Daoy (cell line): ENCODE results near the gene CNPY4. TPM values are rescaled to one million over a fixed set of nuclear protein-coding genes. Genes with fewer than 3 reads are reported as not detected.
"Not testable (repeated sequence)": the region's sequence is repeated elsewhere in the genome, so short reads cannot be mapped to it uniquely, and the experiment has no call there.

Experiments
- DNase-seq: peaks from one replicate; pipeline ENCODE4 v3.0.0-alpha.2; 2015; ENCODE audit warnings: low read depth
- total RNA-seq: library from RNA; depleted of rRNA; stranded (reverse); fragments of >200 nt; shearing (Covaris generic); gene quantifications from 2 replicates; pipeline ENCODE4 v1.2.3, GENCODE V29; 2014

CNPY4 gene
- total RNA-seq, 1 experiment from 2014 or later, result 16.0 TPM

GRCh38 chr7:100119970-100120732, 717 bp downstream of the CNPY4 start:
- DNase-seq, result peak; percentile 73

DNA sequence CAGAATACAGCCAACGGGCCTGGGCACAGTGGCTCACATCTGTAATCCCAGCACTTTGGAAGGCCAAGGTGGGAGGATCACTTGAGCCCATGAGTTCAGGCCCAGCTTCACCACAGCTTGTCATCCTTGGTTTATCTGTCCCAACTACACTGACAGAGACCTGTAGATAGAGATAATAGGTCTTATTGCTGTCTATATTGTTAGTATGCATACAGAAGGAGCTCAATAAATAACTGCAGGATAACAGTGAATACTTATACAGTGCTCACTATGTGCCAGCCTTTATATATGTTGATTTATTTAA, 1.3 kb downstream of the CNPY4 start:
- DNase-seq, result no peak

- no peak for DNase-seq
Observed at GRCh38 chr7:100122067-100122466, 2.6 kb downstream of the CNPY4 start.

DNA sequence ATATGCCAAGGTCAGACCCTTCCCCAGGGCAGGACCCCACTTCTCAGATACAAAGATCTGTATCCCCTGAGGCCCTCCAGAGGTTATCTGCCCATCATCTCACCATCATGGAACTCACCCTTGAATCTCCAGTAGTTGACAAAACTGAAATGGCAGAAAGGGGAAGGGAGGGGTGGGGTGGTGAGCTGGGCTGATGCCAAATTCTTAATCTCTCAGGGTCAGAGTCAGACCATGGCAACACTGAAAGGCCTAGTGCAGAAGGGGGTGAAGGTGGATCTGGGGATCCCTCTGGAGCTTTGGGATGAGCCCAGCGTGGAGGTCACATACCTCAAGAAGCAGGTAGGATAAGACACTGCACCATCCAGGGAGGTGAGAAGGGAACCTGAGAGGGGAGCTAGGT, 3.1 kb downstream of the CNPY4 start:
- no peak for DNase-seq

- DNase-seq, result no peak
Observed at GRCh38 chr7:100124301-100125230, 5.1 kb downstream of the CNPY4 start.

DNA sequence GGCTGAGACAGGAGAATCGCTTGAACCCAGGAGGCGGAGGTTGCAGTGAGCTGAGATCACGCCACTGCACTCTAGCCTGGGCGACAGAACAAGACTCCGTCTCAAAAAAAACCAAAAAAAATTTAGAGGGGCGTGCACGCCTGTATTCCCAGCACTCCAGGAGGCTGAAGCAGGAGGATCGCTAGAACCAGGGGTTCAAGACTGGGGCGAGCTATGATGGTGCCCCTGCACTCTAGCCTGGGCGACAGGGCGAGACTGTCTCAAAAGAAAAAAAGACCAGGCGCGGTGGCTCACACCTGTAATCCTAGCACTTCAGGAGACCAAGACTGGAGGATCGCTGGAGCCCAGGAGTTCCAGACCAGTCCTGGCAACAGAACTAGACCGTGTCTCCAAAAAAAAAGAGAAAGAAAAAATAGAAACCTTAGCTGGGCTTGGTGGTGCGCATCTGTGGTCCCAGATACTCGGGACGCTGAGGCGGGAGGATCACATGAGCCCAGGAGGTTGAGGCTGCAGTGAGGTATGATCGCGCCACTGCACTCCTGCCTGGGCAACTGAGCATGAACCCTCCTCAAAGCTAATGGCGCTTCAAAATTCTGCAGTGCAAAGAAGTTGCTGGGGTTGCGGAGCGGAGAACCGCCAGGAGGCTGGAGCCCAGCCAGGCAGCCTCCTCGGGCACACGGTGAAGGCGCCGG, 7.0 kb downstream of the CNPY4 start:
- no peak for DNase-seq

DNA sequence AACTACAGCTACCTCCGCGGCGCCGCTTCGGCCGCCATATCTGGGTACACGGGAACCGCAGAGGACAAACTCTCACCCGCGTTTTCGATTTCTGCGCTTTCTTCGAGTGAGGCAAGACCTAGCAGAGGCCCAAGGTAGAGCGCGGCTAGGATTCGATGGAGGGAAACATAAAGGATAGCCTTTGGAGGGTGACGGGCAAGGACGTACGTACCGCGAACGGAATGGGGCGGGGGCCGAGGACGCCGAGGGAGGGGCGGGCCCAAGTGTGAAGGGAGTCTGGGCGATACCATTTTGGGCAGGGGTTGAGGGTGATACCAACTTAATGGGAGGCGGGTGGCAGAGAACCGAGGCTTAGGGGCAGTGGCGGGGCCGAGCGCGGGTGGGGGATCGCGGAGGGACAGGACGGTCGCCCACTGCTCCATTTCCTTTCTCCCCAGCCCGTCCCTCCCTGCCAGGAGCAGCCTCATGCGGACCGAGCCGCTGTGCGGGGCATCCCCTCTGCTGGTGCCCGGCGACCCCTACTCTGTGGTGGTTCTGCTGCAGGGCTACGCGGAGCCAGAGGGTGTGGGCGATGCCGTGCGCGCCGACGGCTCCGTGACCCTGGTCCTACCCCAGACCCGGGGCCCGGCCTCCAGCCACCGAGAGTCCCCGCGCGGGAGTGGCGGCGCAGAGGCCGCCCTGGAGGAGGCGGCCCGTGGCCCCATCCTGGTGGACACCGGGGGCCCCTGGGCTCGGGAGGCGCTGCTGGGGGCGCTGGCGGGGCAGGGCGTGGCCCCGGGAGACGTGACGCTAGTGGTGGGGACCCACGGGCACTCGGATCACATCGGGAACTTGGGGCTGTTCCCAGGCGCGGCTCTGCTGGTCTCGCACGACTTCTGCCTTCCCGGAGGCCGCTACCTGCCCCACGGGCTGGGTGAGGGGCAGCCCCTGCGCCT, 7.8 kb downstream of the CNPY4 start, which contains the start of gene MBLAC1:
MBLAC1 (plus strand) TSS at position 37 of the 935 bp plus-strand sequence; CDS start at position 466, 429 bp downstream.
- DNase-seq, result peak; percentile 97

- DNase-seq, result peak; percentile 58
Observed at GRCh38 chr7:100127866-100128636, 8.6 kb downstream of the CNPY4 start.

DNA sequence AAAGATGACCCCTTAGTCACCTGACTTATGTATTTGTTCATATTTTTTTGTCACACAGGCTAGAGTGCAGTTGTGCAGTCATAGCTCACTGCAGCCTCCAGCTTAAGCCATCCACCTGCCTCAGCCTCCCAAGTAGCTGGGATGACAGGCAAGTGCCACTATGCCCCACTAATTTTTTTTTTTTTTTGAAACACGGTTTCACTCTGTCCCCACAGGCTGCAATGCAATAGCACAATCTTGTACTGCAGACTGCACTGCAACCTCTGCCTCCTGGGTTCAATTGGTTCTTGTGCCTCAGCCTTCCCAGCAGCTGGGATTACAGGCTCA, 9.2 kb downstream of the CNPY4 start:
- no peak for DNase-seq

GRCh38 chr7:100130220-100130607, 10.8 kb downstream of the CNPY4 start:
- not testable (repeated sequence) for DNase-seq

- DNase-seq, result peak; percentile 88
Observed at GRCh38 chr7:100130608-100131453, 11.4 kb downstream of the CNPY4 start.

DNA sequence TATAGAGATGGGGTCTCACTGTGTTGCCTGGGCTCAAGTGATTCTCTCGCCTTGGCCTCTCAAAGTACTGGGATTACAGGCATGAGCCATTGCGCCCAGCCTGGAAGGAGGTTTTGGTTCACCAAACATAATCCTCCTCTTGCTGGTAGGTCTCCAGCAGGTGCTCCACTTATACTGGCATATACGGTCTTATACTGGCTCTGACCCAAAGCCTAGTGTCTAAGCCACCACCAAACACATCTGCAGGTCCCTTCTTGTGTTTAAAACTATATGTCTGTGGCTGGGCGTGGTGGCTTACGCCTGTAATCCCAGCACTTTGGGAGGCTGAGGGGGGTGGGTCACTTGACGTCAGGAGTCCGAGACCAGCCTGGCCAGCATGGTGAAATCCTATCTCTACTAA, 12.7 kb downstream of the CNPY4 start:
- no peak for DNase-seq

- DNase-seq, result peak; percentile 88
Observed at GRCh38 chr7:100132697-100133151, 13.3 kb downstream of the CNPY4 start.

DNA sequence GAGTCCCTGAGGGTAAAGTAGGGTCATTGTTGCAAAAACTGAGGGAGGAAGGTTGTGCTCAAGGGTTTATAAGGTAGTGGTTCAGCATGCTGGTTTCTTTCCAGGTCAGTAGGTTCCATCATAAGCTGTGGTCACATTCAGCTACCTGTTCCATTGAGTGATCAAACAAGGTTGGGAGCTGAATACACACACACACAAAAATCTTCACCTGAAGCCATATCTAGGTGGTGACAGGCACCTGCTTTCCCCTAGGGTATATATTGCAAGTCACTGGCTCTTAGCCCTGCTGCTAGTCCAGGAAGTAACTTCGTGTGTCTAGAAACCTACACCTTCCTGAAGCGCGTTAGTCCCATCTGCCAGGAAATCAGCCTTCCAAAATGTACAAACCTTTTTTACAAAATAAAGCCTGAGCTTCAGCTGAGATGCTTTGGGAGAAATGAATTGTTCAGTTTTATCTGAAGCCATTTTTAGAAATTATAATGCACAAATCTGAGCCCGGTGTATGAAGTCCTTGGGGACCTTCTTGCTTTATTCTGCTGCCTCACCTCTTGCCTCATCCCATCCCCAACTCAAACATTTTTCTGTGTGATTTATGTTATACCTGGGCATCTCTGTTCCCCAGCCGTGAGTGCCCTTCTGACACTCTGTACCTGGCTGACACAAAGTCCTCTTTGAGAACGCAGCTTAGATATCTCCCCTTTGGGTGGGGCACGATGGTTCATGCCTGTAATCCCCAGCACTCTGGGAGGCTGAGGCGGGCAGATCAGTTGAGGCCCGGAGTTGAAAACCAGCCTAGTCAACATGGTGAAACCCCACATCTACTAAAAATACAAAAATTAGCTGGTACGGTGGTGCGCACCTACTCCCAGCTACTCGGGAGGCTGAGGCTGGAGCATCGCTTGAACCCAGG, 18.7 kb downstream of the CNPY4 start:
- no peak for DNase-seq

GRCh38 chr7:100141555-100141949, 22.1 kb downstream of the CNPY4 start:
- DNase-seq, result no peak

GRCh38 chr7:100142461-100142860, 23.0 kb downstream of the CNPY4 start:
- no peak for DNase-seq

DNA sequence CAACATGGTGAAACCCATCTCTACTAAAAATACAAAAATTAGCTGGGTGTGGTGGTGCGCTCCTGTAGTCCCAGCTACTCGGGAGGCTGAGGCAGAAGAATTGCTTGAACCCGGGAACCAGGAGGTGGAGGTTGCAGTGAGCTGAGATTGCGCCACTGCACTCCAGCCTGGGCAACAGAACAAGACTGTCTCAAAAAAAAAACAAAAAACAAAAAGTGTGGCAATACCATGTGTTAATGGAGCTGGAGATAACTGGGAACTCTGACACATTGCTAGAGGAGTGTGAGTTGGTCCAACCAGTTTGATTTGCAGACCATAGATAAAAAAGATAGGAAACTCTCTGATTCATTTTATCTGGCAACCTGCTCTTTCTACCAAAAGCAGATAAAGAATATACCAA, 26.9 kb downstream of the CNPY4 start:
- not testable (repeated sequence) for DNase-seq

- no peak for DNase-seq
Observed at GRCh38 chr7:100147278-100147677, 27.8 kb downstream of the CNPY4 start.

- no peak for DNase-seq
Observed at GRCh38 chr7:100148225-100148558, 28.8 kb downstream of the CNPY4 start.
